Measurements from ENCODE around the gene KCNF1. TPM values are rescaled to one million over a fixed set of nuclear protein-coding genes. Genes with fewer than 3 reads are reported as not detected.

Gene KCNF1
- total RNA-seq, 1 donor from 2014 or later = 0.30 TPM

GRCh38 chr2:10918661-10919409, 7.1 kb downstream of the KCNF1 start:
- no peaks in the 10 kb centered on the region for H3K9me3 ChIP-seq (replicated peaks)
- H3K27me3 ChIP-seq (ENCODE audit: low read depth) = peaks cover 34% of the 10 kb centered on the region
- H3K4me3 ChIP-seq = peak overlapping the region; percentile 31
- peak; percentile 37 for DNase-seq
- no peak overlapping the region for H3K27ac ChIP-seq (replicated peaks)
- no peaks in the 10 kb centered on the region for H3K36me3 ChIP-seq
- intact Hi-C loops (cut with micrococcal nuclease) = no loop called here
- TF ChIP-seq, protein P1, sequence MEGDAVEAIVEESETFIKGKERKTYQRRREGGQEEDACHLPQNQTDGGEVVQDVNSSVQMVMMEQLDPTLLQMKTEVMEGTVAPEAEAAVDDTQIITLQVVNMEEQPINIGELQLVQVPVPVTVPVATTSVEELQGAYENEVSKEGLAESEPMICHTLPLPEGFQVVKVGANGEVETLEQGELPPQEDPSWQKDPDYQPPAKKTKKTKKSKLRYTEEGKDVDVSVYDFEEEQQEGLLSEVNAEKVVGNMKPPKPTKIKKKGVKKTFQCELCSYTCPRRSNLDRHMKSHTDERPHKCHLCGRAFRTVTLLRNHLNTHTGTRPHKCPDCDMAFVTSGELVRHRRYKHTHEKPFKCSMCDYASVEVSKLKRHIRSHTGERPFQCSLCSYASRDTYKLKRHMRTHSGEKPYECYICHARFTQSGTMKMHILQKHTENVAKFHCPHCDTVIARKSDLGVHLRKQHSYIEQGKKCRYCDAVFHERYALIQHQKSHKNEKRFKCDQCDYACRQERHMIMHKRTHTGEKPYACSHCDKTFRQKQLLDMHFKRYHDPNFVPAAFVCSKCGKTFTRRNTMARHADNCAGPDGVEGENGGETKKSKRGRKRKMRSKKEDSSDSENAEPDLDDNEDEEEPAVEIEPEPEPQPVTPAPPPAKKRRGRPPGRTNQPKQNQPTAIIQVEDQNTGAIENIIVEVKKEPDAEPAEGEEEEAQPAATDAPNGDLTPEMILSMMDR (IDR thresholded peaks at IDR 0.05; ENCODE audit: borderline replicate concordance) = no peak
- H3K4me1 ChIP-seq = peaks cover 12% of the 10 kb centered on the region

DNA sequence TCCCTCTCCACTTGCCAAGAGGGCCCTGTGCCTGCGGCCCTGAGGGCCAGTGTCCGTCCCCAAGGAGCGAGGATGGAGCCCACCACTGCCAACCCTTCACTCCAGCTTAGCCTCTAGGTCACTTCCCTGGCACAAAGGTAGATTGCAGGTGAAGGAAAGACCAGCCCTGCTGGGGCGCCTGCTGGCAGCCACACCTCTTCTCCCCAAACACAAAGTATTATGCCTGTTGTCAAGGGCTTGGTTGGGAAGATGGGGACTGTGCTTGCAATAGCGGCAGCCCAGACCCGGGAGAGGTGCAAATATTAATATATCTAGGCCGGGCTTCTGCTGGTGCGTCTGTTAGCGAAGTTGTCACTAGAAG, 7.7 kb downstream of the KCNF1 start:
- Histone ChIP-seq H3K27me3 (ENCODE audit: low read depth) (peaks cover 34% of the 10 kb centered on the region), H3K36me3 (no peaks in the 10 kb centered on the region), H3K4me3 (peak overlapping the region; percentile 31), H3K9me3 (replicated peaks) (no peaks in the 10 kb centered on the region), H3K4me1 (peaks cover 8% of the 10 kb centered on the region), H3K27ac (replicated peaks) (no peak overlapping the region)
- DNase-seq = no peak
- intact Hi-C loops (cut with micrococcal nuclease) = no loop called here
- TF ChIP-seq, protein P1 (IDR thresholded peaks at IDR 0.05; ENCODE audit: borderline replicate concordance) = no peak

- H3K9me3 ChIP-seq (replicated peaks) = no peaks in the 10 kb centered on the region
- no peaks in the 10 kb centered on the region for H3K36me3 ChIP-seq
- TF ChIP-seq, protein P1 (IDR thresholded peaks at IDR 0.05; ENCODE audit: borderline replicate concordance) = no peak
- peaks cover 8% of the 10 kb centered on the region for H3K4me1 ChIP-seq
- intact Hi-C loops (cut with micrococcal nuclease) = loop anchor here (10.0 kb wide), 1 partner anchor 85 kb away; no protein-coding TSS in a partner anchor
- DNase-seq = no peak
- H3K4me3 ChIP-seq = no peak overlapping the region
- H3K27me3 ChIP-seq (ENCODE audit: low read depth) = peaks cover 34% of the 10 kb centered on the region
- no peak overlapping the region for H3K27ac ChIP-seq (replicated peaks)
Measured at GRCh38 chr2:10919771-10920621, 8.3 kb downstream of the KCNF1 start.

GRCh38 chr2:10920764-10921388, 9.1 kb downstream of the KCNF1 start:
- H3K4me1 ChIP-seq = peaks cover 8% of the 10 kb centered on the region
- H3K4me3 ChIP-seq = no peak overlapping the region
- intact Hi-C loops (cut with micrococcal nuclease) = loop anchor here (10.0 kb wide), 1 partner anchor 86 kb away; no protein-coding TSS in a partner anchor
- H3K36me3 ChIP-seq = no peaks in the 10 kb centered on the region
- TF ChIP-seq, protein P1 (IDR thresholded peaks at IDR 0.05; ENCODE audit: borderline replicate concordance) = no peak
- H3K9me3 ChIP-seq (replicated peaks) = no peaks in the 10 kb centered on the region
- no peak overlapping the region for H3K27ac ChIP-seq (replicated peaks)
- no peak for DNase-seq
- H3K27me3 ChIP-seq (ENCODE audit: low read depth) = peaks cover 38% of the 10 kb centered on the region

DNA sequence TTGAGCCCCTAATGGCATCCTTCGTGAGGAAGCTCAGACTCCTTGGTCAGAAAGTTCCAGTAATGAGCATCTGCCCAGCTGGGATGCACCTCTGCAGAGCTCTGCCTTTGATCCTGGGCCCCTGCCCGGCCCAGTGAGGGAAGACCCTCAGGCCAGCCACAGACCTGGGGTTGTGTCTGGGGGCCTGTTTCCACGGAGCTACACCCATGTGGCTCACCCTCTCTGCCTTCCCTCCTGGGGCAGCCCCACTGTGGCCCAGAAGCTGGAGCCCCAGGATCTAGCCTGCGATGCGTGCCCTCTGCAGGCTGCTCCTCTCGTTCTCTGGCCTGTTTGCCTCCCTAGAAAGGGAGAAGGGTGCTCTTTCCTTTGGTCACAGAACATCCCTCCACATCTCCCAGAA, 9.8 kb downstream of the KCNF1 start:
- no peak overlapping the region for H3K27ac ChIP-seq (replicated peaks)
- DNase-seq = no peak
- intact Hi-C loops (cut with micrococcal nuclease) = loop anchor here (10.0 kb wide), 1 partner anchor 87 kb away; no protein-coding TSS in a partner anchor

More for the DNA sequence above, 9.8 kb downstream of the KCNF1 start:
- Histone ChIP-seq H3K36me3 (no peaks in the 10 kb centered on the region), H3K9me3 (replicated peaks) (no peaks in the 10 kb centered on the region), H3K4me1 (peaks cover 8% of the 10 kb centered on the region), H3K27me3 (ENCODE audit: low read depth) (peaks cover 44% of the 10 kb centered on the region), H3K4me3 (no peak overlapping the region)
- TF ChIP-seq, protein P1 (IDR thresholded peaks at IDR 0.05; ENCODE audit: borderline replicate concordance) = no peak
